GM19463 (cell line): ENCODE data around the gene KARS1.
A peak's percentile ranks its signal among the peaks of the same experiment; 100 is the strongest.

Source experiments
- ATAC-seq: cut with Tn5 transposase; IDR thresholded peaks from one replicate; pipeline ENCODE4 v1.9.1; 2021; ENCODE audit warnings: mild to moderate bottlenecking, moderate library complexity; ENCODE audit not compliant: unreplicated experiment

KARS1 gene

DNA sequence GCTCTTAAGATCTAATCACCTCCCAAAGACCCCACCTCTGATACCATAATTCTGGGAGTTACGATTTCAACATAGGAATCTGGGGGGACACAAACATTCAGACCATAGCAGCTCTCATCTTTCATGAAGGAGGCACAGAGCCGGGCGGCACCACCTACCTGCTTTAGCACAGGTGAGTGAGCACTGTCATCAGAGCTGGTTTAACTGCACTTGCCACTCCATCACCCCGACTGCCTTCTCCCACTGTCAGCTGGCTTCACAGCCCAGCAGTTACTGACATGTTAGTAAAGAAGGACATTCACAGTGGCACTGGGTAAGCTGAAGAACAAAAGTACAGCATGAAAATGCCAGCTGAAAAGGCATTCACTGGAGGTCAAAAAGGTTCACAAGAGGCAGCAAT lies 58.7 kb downstream of the KARS1 start:
- no peak for ATAC-seq

DNA sequence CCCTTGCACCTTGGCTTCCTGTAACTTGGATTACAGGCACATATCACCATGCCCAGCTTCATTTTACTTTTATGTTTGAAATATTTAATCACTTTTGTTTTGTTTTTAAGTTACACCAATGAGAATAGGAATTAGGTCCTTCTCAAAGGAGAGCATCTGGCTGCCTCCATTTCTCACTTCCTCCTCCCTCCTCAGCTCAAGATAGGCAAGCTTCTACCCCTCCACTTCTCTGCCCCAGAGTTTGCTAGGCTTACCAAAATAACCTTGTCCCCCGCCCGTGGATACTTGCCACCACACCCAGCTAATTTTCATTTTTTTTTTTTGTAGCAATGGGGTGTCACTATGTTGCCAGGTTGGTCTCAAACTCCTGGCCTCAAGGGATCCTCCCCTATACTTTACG lies 63.4 kb downstream of the KARS1 start:
- ATAC-seq, result peak; percentile 79

DNA sequence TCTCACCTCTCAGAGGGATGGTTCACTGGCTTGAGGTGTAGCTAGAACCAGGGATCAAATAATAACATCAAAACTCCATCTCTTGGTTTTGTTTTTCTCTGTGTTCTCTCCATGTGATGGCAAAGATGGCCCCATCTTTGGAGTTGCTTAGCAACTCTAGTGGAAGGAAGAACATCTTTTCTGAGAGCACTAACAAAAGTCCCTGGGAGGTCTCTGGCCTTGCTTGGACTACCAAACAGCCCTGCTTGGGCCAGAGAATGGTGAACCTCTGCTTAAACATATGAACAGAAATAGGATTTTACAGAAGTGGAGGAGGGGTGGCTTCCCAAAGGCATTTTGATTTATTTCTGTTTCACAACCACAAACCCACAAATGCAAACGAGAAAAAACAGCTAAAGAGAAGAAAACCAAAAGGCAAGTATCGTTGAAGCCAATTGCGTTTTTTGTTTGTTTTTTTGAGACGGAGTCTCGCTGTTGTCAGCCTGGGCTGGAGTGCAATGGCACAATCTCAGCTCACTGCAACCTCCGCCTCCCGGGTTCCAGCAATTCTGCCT lies 68.1 kb downstream of the KARS1 start:
- ATAC-seq, result no peak

DNA sequence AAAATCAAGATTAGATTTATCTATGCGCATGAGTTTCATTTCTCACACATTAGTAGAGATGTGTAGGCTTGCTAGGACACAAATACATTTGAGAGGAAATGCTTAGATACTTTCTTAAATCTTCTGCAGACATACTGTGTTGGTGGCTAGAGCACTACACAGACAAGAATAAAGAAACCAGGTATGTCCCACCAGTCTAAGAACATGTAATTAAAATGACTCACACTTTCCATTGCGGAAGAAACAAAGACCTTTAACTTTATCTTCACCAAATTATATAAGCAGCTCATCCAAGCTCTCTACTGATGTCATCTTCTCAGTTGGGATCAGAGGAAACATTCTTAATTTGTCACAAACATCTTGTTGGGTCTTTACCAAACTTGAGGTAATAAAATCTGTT lies 68.7 kb downstream of the KARS1 start:
- ATAC-seq, result no peak

DNA sequence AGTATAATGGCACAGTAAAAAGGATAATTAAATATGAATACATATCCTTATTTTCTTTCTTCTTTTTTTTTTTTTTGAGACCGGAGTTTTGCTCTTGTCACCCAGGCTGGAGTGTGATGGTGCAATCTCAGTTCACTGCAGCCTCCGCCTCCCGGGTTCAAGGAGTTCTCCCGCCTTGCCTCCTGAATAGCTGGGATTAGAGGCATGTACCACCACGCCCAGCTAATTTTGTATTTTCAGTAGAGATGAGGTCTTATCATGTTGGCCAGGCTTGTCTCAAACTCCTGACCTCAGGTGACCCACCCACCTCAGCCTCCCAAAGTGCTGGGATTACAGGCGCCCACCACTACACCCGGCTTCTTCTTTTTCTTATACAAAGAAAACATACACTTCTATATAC lies 69.3 kb downstream of the KARS1 start:
- no peak for ATAC-seq
